PFSK-1 (cell line): ENCODE results near the gene SLC13A2.

Experiments
- FOXP2 ChIP-seq: optimal IDR thresholded peaks from 2 replicates; pipeline ENCODE3; 2011; ENCODE audit warnings: borderline replicate concordance, control low read depth, inconsistent platforms; ENCODE audit not compliant: insufficient read depth; ENCODE audit errors: extremely low read length, extremely low read depth
- POLR2AphosphoS5 ChIP-seq: IDR thresholded peaks from 2 replicates; pipeline ENCODE4 v1.6.1; 2012; ENCODE audit warnings: low read depth, mild to moderate bottlenecking, control low read depth, low read length, moderate library complexity
- REST ChIP-seq, 2 experiments: IDR thresholded peaks; 2 replicates each; pipeline versions ENCODE4 v1.6.1 to v1.8.0; 2011 to 2012; ENCODE audit warnings: low read depth in 2 of 2, low read length in 2 of 2, control low read depth in 1 of 2, inconsistent platforms in 1 of 2, mild to moderate bottlenecking in 1 of 2, moderate library complexity in 1 of 2; ENCODE audit not compliant: insufficient read depth in 1 of 2
- SIN3A ChIP-seq: IDR thresholded peaks from 2 replicates; pipeline ENCODE4 v1.6.1; 2012; ENCODE audit warnings: mild to moderate bottlenecking, low read length, moderate library complexity, borderline replicate concordance; ENCODE audit not compliant: insufficient read depth
- TAF1 ChIP-seq: IDR thresholded peaks from 2 replicates; pipeline ENCODE4 v1.6.1; 2012; ENCODE audit warnings: low read length, control low read depth, borderline replicate concordance; ENCODE audit not compliant: insufficient read depth

GRCh38 chr17:28537219-28537610 is 63.8 kb downstream of the SLC13A2 start:
- TF ChIP-seq REST (IDR thresholded peaks at IDR 0.05; ENCODE audit: insufficient read depth in 1 of 2, low read depth in 2 of 2, low read length in 2 of 2), result no peak
- no peak for TF ChIP-seq POLR2AphosphoS5
- no peak for TF ChIP-seq TAF1
- no peak for TF ChIP-seq SIN3A
- no peak for TF ChIP-seq FOXP2
